C1 segment of cervical spinal cord (tissue), 14 donors: ENCODE data around the gene BORCS5.
"Not testable (repeated sequence)": the region's sequence is repeated elsewhere in the genome, so short reads cannot be mapped to it uniquely, and the experiment has no call there.

Experiments used
- DNase-seq, 14 donors: peaks; one replicate each; lab custom pipeline; 2025; lab: John Stamatoyannopoulos, UW

The BORCS5 gene

GRCh38 chr12:12486661-12487240, 129.9 kb downstream of the BORCS5 start:
- DNase-seq: no peak

- no peak for DNase-seq
These were observed 130.6 kb downstream of the BORCS5 start for GRCh38 chr12:12487490-12487889.

GRCh38 chr12:12488296-12488695, 131.4 kb downstream of the BORCS5 start:
- no peak for DNase-seq

GRCh38 chr12:12488823-12489550, 132.1 kb downstream of the BORCS5 start:
- no peak for DNase-seq

GRCh38 chr12:12491606-12492005, 134.7 kb downstream of the BORCS5 start:
- no peak for DNase-seq

- DNase-seq: no peak
These were observed 135.7 kb downstream of the BORCS5 start for GRCh38 chr12:12492547-12492946.

- DNase-seq: no peak
These were observed 138.7 kb downstream of the BORCS5 start for GRCh38 chr12:12495536-12495935.

- no peak for DNase-seq
These were observed 141.3 kb downstream of the BORCS5 start for GRCh38 chr12:12498210-12498609.

- no peak for DNase-seq
These were observed 143.2 kb downstream of the BORCS5 start for GRCh38 chr12:12499909-12500604.

GRCh38 chr12:12501121-12501520, 144.2 kb downstream of the BORCS5 start:
- DNase-seq: no peak

- not testable (repeated sequence) for DNase-seq
These were observed 145.4 kb downstream of the BORCS5 start for GRCh38 chr12:12502130-12502814.

- DNase-seq: no peak
These were observed 145.9 kb downstream of the BORCS5 start for GRCh38 chr12:12502815-12503151.

- no peak for DNase-seq
These were observed 146.7 kb downstream of the BORCS5 start for GRCh38 chr12:12503384-12504078.

GRCh38 chr12:12505544-12506495, 148.9 kb downstream of the BORCS5 start:
- DNase-seq: peak in 2 of 14 donors; percentile 6 to 36

GRCh38 chr12:12506496-12506890, 149.6 kb downstream of the BORCS5 start:
- DNase-seq: peak in 1 of 14 donors; percentile 5

- DNase-seq: no peak
These were observed 150.2 kb downstream of the BORCS5 start for GRCh38 chr12:12507121-12507520.

- no peak for DNase-seq
These were observed 151.7 kb downstream of the BORCS5 start for GRCh38 chr12:12508612-12509011.

- DNase-seq: no peak
These were observed 153.3 kb downstream of the BORCS5 start for GRCh38 chr12:12510141-12510540.

- no peak for DNase-seq
These were observed 153.7 kb downstream of the BORCS5 start for GRCh38 chr12:12510551-12510950.

GRCh38 chr12:12511021-12511783, 154.3 kb downstream of the BORCS5 start:
- no peak for DNase-seq
